Activated T-cell treated with anti-CD3 and anti-CD28 coated beads for 4 hours (primary cell): Measurements from ENCODE around the gene ABTB1.
"Not testable (repeated sequence)": the region's sequence is repeated elsewhere in the genome, so short reads cannot be mapped to it uniquely, and the experiment has no call there.

Source experiments
- DNase-seq: peaks from one replicate; pipeline ENCODE4 v3.0.0-alpha.2; 2020

The ABTB1 gene

DNA sequence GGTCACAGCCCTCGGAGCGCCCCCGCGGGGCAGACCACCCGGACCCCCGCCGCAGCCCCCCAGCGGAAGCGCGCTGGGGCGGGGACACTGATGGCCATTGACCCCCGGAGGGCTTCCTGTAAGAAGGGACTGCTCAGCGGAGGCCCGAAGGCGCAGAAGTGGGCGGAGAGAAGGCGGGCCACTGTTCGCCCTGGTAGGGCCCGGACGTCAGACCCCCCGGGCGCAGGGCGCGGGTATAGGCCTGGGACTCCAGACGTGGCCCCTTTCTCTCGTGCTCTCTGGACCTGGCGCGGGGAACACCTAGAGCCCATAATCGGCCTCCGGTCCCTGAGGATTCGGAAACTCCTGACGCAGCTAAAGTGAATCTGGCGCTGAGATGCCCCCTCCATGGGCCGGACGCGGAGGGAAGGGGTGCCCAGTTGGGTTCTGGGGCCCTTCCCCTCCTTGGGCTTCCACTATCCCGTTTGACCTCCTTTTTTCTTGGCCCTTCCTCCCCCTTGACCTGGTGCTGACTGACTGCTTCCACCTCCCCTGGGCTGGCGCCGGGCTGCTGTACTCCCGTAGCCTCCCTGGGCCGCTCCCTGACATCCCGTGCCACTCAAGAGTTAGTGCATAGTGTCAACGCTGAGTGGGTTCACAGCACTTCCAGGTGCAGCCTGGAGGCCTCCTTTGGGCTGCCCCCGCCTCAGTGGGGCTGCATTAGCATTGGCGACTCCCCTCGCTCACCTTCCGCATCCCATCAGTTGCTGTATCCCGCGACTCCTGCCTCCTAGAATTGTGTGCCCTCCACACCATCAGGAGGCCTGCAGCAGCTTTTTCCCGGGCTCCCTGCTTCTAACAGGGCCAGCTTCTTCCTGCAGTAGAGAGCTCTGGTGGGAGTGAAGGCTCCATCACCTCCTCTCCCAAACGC, 694 bp downstream of the ABTB1 start:
- DNase-seq, result peak; percentile 18

DNA sequence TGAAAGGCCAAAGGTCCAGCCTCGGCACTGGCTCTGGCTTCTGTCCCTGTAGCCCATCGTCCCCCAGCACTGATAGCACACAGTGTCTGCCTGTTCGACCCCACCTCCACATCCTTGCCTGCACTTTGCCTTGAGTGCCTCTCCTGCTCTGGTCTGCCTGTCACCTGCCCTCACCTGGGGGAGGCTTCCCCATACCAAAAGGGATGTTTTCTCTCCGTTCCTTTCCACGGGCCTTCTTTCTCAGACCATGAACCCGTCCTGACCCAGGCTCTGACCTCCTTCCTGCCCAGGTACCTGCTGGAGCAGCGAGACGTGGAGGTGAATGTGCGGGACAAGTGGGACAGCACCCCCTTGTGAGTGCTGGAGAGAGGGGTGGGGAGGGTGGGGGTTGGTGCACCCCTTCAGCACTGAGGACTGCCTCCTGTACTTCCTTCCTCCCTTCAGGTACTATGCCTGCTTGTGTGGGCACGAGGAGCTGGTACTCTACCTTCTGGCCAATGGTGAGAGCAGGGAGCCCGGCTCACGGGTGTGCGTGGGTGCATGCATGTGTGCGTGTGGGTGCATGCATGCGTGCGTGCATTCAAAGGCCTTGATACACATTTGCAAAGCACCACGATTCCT, 1.5 kb downstream of the ABTB1 start:
- DNase-seq, result no peak

DNA sequence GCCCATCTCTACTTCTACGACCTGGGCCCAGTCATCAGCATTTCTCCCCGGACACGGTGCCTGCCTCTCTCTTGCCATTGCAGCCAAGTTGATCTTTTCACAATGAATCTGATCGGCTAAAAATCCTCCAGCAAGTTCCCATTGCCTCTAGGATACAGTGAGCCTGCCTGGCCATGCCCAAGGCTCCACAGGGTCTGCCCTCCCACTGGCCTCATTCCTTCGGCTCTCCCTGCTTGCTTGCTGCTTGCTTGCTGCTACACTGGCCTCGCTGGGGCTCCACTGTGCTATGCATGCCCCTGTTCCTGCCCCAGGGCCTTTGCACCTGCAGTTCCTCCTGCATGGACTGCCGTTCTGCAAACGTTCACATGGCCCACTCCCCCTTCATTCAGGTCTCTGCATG, 2.0 kb downstream of the ABTB1 start:
- DNase-seq, result no peak

GRCh38 chr3:127675651-127676391, 3.1 kb downstream of the ABTB1 start:
- DNase-seq, result no peak

GRCh38 chr3:127676456-127676855, 3.7 kb downstream of the ABTB1 start:
- DNase-seq, result no peak

DNA sequence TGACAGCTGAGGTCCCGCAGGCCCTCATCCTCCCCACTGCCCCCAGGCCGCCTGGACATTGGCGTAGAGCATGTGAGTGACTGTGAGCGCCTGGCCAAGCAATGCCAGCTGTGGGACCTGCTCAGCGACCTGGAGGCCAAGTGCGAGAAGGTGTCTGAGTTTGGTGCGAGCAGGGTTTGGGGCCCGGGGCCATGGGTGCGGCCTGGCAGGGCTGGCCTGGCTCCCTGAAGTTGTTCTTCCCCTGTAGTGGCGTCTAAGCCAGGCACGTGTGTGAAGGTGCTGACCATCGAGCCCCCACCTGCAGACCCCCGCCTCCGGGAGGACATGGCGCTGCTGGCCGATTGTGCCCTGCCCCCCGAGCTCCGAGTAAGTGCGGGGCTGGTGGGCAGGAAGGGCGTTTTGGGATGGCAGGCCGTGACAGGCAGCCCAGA, 4.2 kb downstream of the ABTB1 start:
- no peak for DNase-seq

DNA sequence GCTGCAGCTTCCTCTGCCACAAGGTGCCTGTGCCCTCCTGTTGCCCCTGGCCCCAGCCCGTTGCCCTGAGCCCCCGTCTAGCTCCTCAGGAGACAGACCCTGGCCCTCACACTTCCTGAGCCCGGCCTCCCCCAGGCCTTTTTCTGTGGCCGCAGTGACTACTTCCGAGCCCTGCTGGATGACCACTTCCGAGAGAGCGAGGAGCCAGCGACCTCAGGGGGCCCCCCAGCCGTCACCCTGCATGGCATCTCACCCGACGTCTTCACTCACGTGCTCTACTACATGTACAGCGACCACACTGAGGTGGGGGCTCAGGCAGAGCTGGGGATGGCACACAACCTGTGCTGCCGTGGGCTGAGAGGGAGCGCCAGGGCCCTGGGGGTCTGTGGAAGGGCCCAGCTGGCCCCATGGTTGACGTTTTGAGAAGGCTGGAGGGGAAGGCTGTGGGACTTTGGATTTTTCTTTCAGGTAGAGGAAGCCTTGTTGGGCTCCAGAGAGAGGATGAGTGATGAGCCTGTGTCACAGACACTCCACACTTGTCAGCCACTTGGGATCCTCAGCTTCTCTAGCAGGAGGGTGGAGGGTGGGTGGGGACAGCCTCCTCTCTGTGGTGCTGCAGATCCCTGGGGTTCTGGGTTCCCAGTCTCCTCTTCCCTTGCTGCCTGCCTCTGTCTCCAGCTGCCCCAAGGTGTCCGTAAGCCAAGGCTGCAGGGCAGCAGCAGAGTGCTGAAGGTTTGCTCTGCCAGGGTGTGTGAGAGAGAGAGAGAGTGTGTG, 5.0 kb downstream of the ABTB1 start:
- DNase-seq, result no peak

- no peak for DNase-seq
These were observed 5.5 kb downstream of the ABTB1 start for GRCh38 chr3:127678315-127678599.

DNA sequence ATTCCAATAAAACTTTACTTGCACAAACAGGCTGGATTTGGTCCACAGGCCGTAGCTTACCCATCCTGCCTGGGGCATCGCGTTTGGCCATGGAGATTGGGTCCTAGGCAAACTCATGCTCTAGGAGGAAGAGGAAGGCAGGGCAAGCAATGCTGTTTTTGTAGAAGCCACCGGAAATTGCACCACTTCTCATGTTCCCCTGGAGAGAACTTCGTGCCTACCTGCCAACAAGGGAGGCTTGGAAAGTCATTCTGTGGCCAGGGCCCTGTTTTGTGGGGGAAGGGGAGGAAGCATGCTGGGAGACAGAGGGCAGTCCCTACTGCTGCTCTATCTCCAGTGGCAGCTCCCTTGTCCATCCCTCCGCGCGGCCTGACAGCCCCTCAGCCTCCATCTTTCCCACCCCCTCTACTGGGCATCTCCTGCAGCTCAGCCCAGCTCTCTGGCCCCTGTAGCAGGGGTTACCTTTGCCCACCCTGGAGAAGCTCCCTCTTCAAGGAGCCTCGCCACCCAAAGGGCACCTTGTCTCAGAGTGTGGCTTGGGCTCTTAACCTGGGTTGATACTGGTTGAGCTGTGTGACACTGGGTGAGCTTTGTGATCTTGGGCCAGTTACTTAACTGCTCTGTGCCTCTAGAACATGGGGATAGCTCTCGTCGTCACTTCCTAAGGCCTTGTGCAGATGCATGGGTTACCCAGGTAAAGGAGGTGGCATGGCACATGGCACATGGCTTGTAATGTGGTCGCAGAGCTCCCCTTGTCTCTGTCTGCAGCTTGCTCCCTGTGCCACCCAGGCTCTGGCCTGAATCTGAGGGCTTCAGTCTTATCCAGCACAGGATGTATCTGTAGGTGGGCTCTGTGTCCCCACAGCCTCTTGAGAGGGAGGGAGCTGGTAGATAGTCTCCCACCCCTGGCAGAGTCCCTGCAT, 6.1 kb downstream of the ABTB1 start:
- no peak for DNase-seq

DNA sequence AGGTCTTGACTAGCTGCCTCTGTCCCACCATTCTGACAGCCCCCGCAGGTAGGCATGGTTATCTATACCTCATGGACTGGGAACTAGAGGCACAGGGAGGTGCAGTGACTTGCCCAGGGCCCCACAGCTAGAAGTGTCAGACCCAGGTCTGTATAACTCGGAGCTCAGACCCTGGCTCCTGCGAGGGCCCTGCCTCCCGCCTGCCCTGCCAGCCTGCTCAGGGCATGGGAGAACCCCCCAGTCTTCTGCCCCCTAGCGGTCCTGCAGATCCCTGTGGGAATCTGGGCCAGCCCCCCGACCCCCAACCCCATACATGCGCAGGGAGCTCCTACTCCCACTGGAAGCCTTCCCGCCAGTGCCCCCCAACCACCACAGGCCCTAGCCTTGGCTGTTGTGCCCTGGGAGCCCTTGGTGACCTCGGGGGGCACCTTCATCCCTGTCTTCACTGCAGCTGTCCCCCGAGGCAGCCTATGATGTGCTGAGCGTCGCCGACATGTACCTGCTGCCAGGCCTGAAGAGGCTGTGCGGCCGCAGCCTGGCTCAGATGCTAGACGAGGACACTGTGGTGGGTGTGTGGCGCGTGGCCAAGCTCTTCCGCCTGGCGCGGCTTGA, 6.9 kb downstream of the ABTB1 start:
- no peak for DNase-seq

- DNase-seq, result no peak
These were observed 7.5 kb downstream of the ABTB1 start for GRCh38 chr3:127680146-127680661.

- DNase-seq, result no peak
These were observed 8.1 kb downstream of the ABTB1 start for GRCh38 chr3:127680798-127681221.

- not testable (repeated sequence) for DNase-seq
These were observed 9.4 kb downstream of the ABTB1 start for GRCh38 chr3:127682175-127682554.

DNA sequence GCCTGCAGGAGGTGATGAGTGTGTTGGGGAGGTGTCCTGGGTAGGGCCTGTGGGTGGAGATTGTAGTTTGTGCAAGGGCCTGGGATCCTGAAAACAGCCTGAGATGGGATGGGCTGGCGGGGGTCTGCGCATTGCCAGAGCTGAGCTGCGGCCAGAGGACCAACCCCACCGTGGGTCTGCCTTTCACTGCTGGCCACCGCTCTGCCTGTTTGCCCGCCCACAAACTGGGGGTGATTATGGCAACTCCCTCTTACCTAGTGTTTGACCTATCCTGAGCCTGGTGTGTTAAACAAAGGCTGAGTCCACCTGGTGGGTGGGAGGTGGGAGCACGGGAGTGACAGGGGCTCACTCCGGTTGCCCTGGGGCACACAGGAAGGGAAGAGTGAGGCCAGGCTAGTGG, 9.8 kb downstream of the ABTB1 start:
- DNase-seq, result no peak

- DNase-seq, result no peak
These were observed 12.3 kb downstream of the ABTB1 start for GRCh38 chr3:127684871-127685707.

DNA sequence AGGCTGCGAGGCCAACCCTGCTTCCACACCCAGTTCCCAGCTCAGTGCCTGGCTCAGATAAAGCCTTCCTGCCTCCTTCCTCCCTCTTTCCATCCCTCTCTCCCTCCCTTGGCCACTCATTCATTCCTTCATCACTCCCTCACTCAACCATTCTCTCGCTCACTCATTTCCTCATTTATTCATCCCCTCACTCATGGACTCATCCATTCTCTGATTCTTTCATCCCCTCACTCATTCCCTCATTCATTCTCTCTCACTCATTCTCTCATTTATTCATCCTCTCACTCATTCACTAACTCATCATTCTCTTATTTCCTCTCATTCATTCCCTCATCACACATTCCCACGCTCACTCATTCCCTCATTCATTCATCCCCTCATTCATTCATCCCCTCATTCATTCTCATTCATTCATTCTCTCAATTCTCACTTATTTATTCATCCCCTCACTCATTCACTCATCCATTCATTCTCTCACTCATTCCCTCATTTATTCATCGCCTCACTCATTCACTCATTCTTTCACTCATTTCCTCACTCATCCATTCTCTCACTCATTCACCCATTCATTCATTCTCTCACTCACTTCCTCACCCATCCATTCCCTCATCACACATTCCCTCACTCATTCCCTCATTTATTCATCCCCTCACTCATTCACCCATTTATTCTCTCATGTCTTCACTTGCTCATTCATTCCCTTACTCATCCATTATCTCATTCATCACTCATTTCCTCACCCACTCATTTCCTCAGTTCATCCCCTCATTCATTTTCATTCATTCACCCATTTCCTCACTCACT, 13.2 kb downstream of the ABTB1 start:
- no peak for DNase-seq

DNA sequence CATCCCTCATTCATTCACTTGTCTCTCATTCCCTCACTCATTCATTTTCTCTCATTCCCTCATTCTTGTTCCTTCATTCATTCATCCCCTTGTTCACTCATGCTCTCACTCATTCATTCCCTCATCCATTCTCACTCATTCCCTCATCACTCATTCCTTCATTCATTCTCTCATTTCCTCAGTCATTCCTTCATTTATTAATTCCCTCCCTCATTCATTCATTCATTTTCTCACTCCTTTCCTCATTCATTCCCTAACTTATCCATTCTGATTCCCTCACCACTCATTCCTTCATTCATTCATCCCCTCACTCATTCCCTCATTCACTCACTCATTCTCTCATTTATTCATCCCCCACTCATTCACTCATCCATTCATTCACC, 13.8 kb downstream of the ABTB1 start:
- no peak for DNase-seq

DNA sequence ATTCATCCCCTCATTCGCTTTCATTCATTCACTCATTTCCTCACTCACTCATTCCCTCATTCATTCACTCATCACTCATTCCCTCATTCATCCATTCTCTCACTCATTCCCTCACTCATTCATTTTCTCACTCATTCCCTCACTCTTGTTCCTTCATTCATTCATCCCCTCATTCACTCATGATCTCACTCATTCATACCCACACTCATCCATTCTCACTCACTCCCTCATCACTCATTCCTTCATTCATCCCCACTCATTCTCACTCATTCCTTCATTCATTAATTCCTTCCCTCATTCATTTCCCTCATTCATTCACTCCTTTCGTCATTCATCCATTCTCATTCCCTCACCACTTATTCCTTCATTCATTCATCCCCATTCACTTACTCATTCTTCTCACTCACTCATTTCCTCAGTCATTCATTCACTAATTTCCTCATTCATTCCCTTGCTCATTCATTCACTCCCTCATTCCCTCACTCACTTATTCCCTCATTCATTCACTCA, 14.5 kb downstream of the ABTB1 start:
- DNase-seq, result no peak

DNA sequence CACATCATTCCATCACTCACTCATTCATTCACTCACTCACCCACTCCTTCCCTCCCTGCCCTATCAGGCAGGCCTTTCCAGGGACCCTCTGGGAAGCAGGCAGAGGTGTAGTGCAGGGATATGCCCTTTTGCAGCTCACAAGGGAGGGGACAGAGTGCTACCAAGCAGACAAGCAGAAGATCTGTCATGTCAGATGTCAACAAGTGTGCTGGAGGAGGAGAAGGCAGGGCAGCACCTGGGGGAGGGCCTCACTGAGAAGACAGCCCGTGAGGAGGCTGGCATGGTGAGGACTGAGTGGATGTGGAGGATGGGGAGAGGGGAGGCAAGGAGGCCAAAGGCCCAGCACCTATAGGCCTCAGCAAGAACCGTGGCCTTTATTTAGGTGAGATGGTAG, 15.3 kb downstream of the ABTB1 start:
- no peak for DNase-seq
